GM10248 (cell line): ENCODE measurements around the gene CFAP91.
"Not testable (repeated sequence)": the region's sequence is repeated elsewhere in the genome, so short reads cannot be mapped to it uniquely, and the experiment has no call there.

Experiments
- CTCF ChIA-PET: fragments of 300-600 bp; sonication (Branson Sonifier 250); formaldehyde crosslinking; extraction: SDS; loops from one replicate; lab custom pipeline; 2021; ENCODE audit warnings: antibody characterized with exemption; lab: Yijun Ruan, JAX
- POLR2A ChIA-PET: fragments of 350-650 bp; sonication (Branson Sonifier 250); formaldehyde crosslinking; extraction: SDS; loops from one replicate; lab custom pipeline; 2020; ENCODE audit warnings: antibody characterized with exemption; lab: Yijun Ruan, JAX
- DNase-seq: peaks from one replicate; pipeline ENCODE4 v3.0.0; 2012; ENCODE audit errors: extremely low spot score
- TF ChIP-seq, protein P1 (sequence below): IDR thresholded peaks from 2 replicates; pipeline ENCODE4 v1.5.1; 2012; ENCODE audit warnings: mild to moderate bottlenecking, low read depth; ENCODE audit errors: extremely low read depth, missing control alignments, control extremely low read depth

CFAP91 gene

DNA sequence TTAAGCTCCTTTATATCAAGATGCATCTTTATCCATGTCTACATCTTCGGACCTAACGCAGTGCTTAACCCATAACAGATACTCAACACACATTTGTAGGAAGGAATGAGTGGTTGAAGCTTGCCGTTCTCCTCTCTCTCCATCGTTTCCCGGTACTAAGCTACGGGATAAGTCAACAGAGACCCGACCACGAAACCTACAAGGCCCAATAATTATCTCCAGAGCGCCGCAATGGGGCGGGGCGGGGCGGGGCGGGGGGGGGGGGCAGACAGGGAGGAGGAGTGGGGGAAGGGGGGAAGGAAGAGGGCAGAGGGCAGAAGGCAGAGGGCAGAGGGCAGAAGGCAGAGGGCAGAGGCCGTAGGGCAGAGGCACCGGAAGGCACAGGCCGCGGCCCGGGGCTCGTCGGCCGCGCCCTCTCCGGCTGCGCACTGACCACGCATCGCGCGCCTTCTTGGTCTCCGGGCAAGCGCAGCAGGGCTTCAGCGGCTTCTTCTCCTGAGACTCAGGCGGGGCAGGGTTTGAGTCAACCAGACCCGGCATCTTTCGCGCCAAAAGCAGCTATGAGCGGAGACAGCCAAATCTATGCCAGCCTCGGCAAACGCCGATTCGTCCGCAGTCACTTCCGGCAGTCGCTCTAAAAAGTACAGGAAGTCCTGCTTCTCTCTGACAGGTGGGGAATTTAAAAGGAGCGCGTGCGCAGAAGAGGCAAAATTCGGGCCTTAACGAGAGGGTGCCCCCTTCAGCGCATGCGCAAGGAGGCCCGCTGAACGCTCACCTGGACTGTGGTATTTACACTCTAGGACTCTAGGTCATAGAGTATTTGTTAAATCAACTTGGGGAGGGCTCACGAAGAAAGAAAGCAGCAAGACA lies 25.8 kb upstream of the CFAP91 start, which contains the start of gene COX17:
Gene COX17, minus strand, starts transcription at position 636 of the 870 bp plus-strand sequence. Its CDS starts 96 bp downstream, at position 540.
- CTCF ChIA-PET = interaction anchor here (0.7 to 11.2 kb wide), 6 partner anchors 10 to 793 kb away, joined by 3 to 128 read pairs (median 4); partner anchors contain the start of genes CD80 and PLA1A
- TF ChIP-seq, protein P1, sequence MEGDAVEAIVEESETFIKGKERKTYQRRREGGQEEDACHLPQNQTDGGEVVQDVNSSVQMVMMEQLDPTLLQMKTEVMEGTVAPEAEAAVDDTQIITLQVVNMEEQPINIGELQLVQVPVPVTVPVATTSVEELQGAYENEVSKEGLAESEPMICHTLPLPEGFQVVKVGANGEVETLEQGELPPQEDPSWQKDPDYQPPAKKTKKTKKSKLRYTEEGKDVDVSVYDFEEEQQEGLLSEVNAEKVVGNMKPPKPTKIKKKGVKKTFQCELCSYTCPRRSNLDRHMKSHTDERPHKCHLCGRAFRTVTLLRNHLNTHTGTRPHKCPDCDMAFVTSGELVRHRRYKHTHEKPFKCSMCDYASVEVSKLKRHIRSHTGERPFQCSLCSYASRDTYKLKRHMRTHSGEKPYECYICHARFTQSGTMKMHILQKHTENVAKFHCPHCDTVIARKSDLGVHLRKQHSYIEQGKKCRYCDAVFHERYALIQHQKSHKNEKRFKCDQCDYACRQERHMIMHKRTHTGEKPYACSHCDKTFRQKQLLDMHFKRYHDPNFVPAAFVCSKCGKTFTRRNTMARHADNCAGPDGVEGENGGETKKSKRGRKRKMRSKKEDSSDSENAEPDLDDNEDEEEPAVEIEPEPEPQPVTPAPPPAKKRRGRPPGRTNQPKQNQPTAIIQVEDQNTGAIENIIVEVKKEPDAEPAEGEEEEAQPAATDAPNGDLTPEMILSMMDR = no peak

DNA sequence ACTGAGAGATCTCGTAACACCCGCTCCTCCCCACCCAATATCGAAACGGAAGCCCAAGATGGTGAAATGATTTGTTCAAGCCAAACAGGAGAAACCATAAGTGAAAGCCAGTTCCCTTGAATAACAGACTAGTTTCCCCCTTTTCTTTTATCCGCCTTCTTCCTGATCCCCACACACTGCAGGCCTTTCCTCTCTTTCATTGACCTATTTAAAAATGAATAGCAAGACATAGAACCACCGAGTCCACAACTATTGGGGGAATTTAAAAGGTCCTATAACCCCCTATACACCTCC lies 25.2 kb upstream of the CFAP91 start:
- POLR2A ChIA-PET = no interaction called here
- no peak for DNase-seq
- TF ChIP-seq, protein P1 = no peak
- CTCF ChIA-PET = interaction anchor here (1.1 to 11.2 kb wide), 3 partner anchors 16 to 80 kb away, joined by 3 to 128 read pairs (median 3); partner anchors contain the start of gene PLA1A

More for the DNA sequence above, 25.8 kb upstream of the CFAP91 start, which contains the start of gene COX17:
- DNase-seq = peak; percentile 96
- POLR2A ChIA-PET = interaction anchor here (0.8 kb wide), 1 partner anchor 76 kb away, joined by 5 read pairs; no protein-coding TSS in a partner anchor

DNA sequence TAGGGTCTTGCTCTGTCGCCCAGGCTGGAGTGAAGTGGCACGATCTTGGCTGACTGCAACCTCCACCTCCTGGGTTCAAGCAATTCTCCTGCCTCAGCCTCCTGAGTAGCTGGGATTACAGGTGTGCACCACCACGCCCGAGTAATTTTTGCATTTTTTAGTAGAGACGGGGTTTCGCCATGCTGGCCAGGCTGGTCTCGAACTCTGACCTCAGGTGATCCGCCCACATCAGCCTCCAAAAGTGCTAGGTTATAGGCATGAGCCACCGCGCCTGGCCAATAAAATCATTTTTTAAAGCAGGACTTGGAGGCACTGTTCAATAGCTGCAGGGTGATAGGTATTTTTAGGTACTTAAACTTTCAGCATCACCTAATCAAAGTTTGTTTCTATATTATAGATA lies 24.6 kb upstream of the CFAP91 start:
- CTCF ChIA-PET = interaction anchor here (1.5 to 11.2 kb wide), 2 partner anchors 16 to 77 kb away, joined by 3 to 128 read pairs; no protein-coding TSS in a partner anchor
- DNase-seq, POLR2A ChIA-PET: not testable (repeated sequence)

DNA sequence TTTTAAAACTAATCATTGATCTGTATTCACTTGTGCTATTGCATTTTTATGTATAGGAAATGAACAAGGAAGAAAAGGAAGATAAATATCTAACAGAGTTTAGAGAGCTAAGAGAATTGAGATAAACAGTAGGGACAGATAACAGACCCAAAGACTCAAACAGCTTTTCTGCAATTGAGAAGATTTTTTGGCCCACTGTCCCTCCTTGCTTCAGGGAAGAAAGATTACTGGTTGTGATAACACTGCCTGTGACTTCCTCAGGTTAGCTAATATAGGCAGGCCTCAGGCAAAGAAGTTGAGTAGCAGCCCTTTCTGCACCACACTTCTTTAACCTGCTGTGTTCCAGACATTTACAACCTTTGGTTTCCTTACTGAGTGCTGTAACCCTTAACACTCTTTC lies 22.9 kb upstream of the CFAP91 start:
- POLR2A ChIA-PET = no interaction called here
- TF ChIP-seq, protein P1 = no peak
- CTCF ChIA-PET = interaction anchor here (0.7 to 11.2 kb wide), 13 partner anchors 14 to 796 kb away, joined by 3 to 128 read pairs (median 8); partner anchors contain the start of genes B4GALT4 and TMEM39A
- DNase-seq = no peak

DNA sequence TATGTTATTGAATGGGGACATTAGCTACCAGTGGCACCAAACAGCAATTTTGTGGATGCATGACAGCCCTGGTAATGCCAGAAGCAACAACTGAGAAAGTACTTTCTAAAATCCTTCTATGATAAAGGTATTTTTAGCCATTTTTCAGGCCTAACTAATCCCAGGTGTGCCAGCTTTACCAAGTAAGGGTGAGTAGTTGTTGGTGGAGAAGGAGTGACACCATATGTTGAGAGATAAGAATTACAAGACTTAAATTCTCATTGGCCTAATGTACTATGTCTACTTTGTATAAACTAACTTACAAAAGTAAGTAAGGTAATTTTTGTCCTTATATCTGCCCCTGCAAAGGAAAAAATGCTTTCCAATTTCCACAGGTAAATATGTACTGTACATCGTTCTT lies 21.5 kb upstream of the CFAP91 start:
- peak; percentile 38 for DNase-seq
- ChIA-PET POLR2A (interaction anchor here (0.8 kb wide), 1 partner anchor 131 kb away, joined by 3 read pairs; no protein-coding TSS in a partner anchor), CTCF (interaction anchor here (0.6 to 11.2 kb wide), 53 partner anchors 8 to 797 kb away, joined by 3 to 128 read pairs (median 4); partner anchors contain the start of genes B4GALT4, CD80, CFAP91 and IGSF11)
- TF ChIP-seq, protein P1 = peak; percentile 49

DNA sequence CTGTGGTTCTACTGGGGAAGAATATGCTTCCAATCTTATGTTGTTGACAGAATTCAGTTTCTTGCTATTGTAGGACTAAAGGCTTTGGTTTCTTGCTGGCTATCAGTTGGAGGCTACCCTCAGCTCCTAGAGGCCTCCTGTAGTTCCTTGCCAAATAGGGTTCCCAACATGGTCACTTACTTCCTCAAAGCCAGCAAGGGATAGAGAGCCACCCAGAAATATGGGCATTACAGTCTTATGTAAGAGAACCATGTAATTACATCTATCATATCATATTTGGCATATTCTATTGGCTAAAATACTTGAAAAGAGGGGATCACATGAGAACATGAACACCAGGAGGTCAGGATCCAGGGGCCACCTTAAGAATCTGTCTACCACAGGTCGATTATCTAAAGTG lies 19.4 kb upstream of the CFAP91 start:
- CTCF ChIA-PET = interaction anchor here (1.0 to 11.2 kb wide), 5 partner anchors 10 to 799 kb away, joined by 3 to 128 read pairs (median 41); no protein-coding TSS in a partner anchor
- POLR2A ChIA-PET = no interaction called here

More for the DNA sequence above, 19.4 kb upstream of the CFAP91 start:
- no peak for DNase-seq
- TF ChIP-seq, protein P1 = no peak
